Neural progenitor cell (in vitro differentiated cells): ENCODE measurements around the gene NAGS.

Experiments
- CTCF ChIP-seq: fragments of 200-600 bp; sonication (generic); IDR thresholded peaks from 2 replicates; pipeline ENCODE4 v1.5.1; 2017; ENCODE audit warnings: antibody characterized with exemption, mild to moderate bottlenecking
- EZH2phosphoT487 ChIP-seq: fragments of 200-600 bp; sonication (generic); IDR thresholded peaks from 2 replicates; pipeline ENCODE4 v1.6.1; 2017; ENCODE audit warnings: antibody characterized with exemption

GRCh38 chr17:44012874-44013273, 8.5 kb downstream of the NAGS start:
- TF ChIP-seq CTCF = no peak
- no peak for TF ChIP-seq EZH2phosphoT487
